ENCODE data around the gene GCDH.

DNA sequence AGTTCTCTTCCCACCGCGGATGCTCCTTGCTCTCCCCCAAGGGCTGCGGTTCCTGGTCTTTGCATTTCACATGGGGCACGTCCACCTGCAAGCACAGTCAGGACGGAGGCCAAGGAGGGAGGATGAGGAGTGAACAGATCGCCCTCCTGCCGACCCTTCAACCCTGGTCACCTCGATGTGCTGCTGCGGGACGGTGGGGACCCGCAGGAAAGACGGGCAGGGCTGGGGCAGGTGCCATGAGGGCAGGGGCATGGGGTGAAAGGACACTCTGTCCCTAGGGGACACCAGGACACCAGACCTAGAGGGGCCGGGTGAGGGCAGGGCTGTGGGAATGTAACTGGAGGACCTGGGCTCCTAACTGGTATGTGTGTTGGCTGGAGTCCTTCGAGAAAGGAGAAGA is 27.3 kb downstream of the GCDH start:
- TF ChIP-seq, protein P1, sequence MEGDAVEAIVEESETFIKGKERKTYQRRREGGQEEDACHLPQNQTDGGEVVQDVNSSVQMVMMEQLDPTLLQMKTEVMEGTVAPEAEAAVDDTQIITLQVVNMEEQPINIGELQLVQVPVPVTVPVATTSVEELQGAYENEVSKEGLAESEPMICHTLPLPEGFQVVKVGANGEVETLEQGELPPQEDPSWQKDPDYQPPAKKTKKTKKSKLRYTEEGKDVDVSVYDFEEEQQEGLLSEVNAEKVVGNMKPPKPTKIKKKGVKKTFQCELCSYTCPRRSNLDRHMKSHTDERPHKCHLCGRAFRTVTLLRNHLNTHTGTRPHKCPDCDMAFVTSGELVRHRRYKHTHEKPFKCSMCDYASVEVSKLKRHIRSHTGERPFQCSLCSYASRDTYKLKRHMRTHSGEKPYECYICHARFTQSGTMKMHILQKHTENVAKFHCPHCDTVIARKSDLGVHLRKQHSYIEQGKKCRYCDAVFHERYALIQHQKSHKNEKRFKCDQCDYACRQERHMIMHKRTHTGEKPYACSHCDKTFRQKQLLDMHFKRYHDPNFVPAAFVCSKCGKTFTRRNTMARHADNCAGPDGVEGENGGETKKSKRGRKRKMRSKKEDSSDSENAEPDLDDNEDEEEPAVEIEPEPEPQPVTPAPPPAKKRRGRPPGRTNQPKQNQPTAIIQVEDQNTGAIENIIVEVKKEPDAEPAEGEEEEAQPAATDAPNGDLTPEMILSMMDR (conservative IDR thresholded peaks at IDR 0.05 in 1 of 2, IDR thresholded peaks at IDR 0.05 in 1 of 2; ENCODE audit: low read depth in 1 of 2, low read length in 2 of 2): no peak
- no peak for TF ChIP-seq EZH2 (IDR thresholded peaks at IDR 0.05; ENCODE audit: low read length, missing control alignments)
